ENCODE measurements around the gene RFTN1. TPM values are rescaled to one million over a fixed set of nuclear protein-coding genes. Genes with fewer than 3 reads are reported as not detected.
A peak's percentile ranks its signal among the peaks of the same experiment; 100 is the strongest.

RFTN1 gene
- total RNA-seq, 4 donors from 2014 or later, result 113 to 137 (median 122) TPM

DNA sequence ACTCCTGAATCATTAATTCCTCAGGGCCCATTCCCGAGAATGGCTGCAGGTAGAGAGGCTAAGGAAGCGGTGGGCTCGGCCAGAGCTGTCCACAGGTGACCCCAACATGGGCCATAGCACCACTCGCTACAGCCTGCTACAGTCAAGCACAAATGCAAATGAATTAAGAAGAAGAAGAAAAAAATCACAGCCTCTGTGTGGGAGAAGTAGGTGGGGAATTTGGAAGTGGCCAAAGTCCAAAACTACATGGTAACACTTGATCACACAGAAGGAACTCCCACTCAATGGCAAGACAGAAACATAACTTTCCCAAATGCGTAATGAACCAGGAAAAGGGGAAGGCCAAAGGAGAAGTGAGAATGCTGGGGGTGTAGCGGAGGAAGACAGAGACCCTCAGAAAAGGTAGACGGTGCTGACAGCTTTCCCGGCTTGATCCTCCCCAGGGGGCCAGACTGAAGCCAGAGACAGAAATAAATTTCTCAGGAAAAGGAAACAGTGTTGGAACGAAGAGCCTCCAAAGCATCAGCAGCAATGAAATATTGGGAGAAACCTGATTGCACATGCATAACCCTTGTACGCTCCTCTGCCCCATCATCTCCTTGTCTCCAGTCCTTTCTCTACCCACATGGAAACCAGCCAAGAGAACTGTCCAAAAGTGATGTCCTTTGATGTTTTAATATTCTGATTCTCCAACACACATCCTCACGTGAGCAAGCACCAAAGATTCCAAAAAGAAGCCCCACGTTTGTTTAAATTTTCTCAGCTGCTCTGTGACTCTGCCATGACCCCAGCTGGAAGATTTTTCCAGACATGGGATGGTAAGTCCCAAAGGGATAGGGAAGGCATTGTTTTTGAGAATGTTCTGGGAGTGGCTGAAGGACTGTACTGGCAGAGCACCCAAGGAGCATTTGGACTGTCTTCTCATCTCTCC lies 140.9 kb downstream of the RFTN1 start:
- Histone ChIP-seq H3K27me3 (no peaks in the 10 kb centered on the region), H3K27ac (peak overlapping the region; percentile 43 to 86 (median 74)), H3K4me3 (no peak overlapping the region), H3K36me3 (peaks cover under 1 to 31% (median 3%) of the 10 kb centered on the region in 3 donors), H3K9me3 (no peaks in the 10 kb centered on the region), H3K4me1 (peaks cover 0 to 70% (median 45%) of the 10 kb centered on the region in 4 donors)
- 39 to 50% methylated on average over 12 of the region's 12 CpGs for WGBS, 2 donors
- peak in 1 of 2 donors; percentile 43 for TF ChIP-seq EP300 (IDR thresholded peaks at IDR 0.05)
- TF ChIP-seq, protein P1, sequence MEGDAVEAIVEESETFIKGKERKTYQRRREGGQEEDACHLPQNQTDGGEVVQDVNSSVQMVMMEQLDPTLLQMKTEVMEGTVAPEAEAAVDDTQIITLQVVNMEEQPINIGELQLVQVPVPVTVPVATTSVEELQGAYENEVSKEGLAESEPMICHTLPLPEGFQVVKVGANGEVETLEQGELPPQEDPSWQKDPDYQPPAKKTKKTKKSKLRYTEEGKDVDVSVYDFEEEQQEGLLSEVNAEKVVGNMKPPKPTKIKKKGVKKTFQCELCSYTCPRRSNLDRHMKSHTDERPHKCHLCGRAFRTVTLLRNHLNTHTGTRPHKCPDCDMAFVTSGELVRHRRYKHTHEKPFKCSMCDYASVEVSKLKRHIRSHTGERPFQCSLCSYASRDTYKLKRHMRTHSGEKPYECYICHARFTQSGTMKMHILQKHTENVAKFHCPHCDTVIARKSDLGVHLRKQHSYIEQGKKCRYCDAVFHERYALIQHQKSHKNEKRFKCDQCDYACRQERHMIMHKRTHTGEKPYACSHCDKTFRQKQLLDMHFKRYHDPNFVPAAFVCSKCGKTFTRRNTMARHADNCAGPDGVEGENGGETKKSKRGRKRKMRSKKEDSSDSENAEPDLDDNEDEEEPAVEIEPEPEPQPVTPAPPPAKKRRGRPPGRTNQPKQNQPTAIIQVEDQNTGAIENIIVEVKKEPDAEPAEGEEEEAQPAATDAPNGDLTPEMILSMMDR (IDR thresholded peaks at IDR 0.05), result no peak
- no peak for DNase-seq (ENCODE audit: low spot score in 2 of 2)

DNA sequence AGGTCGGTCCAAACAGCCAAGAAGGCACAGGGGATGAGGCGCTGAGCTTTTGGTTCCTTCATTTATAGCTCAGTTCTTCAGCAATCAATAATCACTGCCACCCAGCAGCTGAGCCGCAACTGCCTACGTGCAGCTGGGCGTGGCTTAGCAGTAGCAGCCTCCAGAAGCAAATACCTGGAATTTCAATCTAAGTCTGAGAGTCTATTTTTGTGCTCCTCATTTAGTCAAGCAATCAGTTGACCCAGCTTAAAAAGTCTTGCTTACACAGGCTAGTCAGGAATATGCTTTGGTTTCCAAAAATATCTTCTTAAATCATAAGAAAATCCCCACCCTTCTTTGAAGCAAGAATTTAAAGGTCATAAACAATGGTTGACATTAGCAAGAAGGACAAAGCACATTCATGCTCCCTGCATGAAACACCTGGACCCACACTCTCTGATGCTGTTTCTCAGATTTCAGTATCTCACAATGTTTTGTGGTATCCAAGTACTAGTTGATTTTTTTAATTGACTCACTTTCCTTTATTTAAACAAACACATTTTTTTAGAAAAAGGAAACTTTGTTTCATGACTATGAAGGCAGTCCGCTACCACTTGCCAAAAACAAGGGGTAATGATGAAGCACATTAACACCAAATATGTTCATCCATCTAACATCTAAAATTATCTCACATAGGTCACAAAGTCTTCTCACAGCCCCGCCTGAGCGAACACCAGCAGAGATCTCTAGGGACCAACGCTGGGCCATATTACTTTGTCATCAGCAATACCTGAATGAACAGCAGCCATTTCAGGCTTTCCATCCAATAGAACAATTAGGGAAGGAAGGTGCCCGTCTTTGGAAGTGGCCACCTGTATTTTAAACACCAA lies 142.4 kb downstream of the RFTN1 start:
- Histone ChIP-seq H3K9me3 (no peaks in the 10 kb centered on the region), H3K4me3 (no peak overlapping the region), H3K27me3 (no peaks in the 10 kb centered on the region), H3K27ac (peak overlapping the region; percentile 42 to 86 (median 62)), H3K4me1 (peaks cover 0 to 65% (median 43%) of the 10 kb centered on the region in 4 donors), H3K36me3 (peaks cover 3 to 21% (median 3%) of the 10 kb centered on the region in 3 donors)
- WGBS, 2 donors, result 64 to 66% methylated on average over 10 of the region's 10 CpGs
- TF ChIP-seq POLR2A (IDR thresholded peaks at IDR 0.05), result no peak
- no peak for TF ChIP-seq EP300 (IDR thresholded peaks at IDR 0.05)
- DNase-seq (ENCODE audit: low spot score in 2 of 2), result no peak

DNA sequence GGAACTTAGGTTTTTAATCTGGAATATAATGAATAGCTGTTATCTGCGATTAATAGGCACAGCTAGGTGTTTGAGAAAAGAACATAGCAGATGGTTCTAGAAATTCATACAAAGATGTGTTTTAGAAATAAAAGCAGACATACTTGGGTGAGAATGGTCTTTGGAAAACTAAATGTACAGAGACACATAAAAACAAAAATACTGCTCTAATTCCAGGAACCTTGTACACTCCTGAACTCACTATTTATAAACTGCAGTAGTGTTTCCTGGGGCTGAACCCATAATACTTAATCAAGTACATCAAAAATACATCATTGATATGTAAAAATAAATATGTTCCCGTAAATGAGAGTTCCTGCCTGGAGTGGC lies 143.0 kb downstream of the RFTN1 start:
- WGBS, 2 donors, result 65 to 72% methylated on average over 2 of the region's 2 CpGs
- Histone ChIP-seq H3K4me3 (no peak overlapping the region), H3K27ac (peak overlapping the region; percentile 42 to 86 (median 62))

DNA sequence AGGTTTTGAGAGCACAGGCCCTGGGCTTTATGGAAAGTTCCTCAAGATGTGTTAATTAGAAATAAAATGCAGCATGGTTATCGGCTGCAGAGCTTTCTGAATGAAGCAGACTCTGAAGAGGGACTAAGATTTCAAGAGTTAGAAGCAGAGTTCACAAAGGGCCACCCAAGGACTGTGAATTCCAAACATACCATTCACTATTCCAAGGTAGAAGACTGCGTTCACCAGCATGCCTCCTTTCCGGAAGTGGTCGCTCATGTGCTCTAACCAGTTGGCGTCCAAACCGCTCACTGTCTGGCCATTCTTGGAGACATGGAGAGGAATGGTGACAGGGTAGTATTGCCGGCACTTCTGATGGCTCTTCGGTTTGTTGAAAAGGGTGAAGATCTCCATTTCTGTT lies 143.6 kb downstream of the RFTN1 start:
- WGBS, 2 donors, result 72% methylated on average over 8 of the region's 8 CpGs
- no peak for DNase-seq (ENCODE audit: low spot score in 2 of 2)
- no peaks in the 10 kb centered on the region for H3K27me3 ChIP-seq
- TF ChIP-seq POLR2A (IDR thresholded peaks at IDR 0.05) (no peak), EP300 (IDR thresholded peaks at IDR 0.05) (no peak)
- TF ChIP-seq, protein P1 (IDR thresholded peaks at IDR 0.05), result no peak
- peak overlapping the region; percentile 42 to 86 (median 62) for H3K27ac ChIP-seq
- no peaks in the 10 kb centered on the region for H3K9me3 ChIP-seq
- H3K4me3 ChIP-seq, result no peak overlapping the region
- peaks cover 3 to 14% (median 3%) of the 10 kb centered on the region in 3 donors for H3K36me3 ChIP-seq
- peaks cover 0 to 56% (median 42%) of the 10 kb centered on the region in 4 donors for H3K4me1 ChIP-seq

More for the DNA sequence above, 143.0 kb downstream of the RFTN1 start:
- TF ChIP-seq, protein P1 (IDR thresholded peaks at IDR 0.05), result no peak
- TF ChIP-seq POLR2A (IDR thresholded peaks at IDR 0.05) (no peak), EP300 (IDR thresholded peaks at IDR 0.05) (no peak)
- H3K9me3 ChIP-seq, result no peaks in the 10 kb centered on the region
- no peak for DNase-seq (ENCODE audit: low spot score in 2 of 2)
- H3K36me3 ChIP-seq, result peaks cover 3 to 14% (median 3%) of the 10 kb centered on the region in 3 donors
- H3K27me3 ChIP-seq, result no peaks in the 10 kb centered on the region
- H3K4me1 ChIP-seq, result peaks cover 0 to 62% (median 43%) of the 10 kb centered on the region in 4 donors

DNA sequence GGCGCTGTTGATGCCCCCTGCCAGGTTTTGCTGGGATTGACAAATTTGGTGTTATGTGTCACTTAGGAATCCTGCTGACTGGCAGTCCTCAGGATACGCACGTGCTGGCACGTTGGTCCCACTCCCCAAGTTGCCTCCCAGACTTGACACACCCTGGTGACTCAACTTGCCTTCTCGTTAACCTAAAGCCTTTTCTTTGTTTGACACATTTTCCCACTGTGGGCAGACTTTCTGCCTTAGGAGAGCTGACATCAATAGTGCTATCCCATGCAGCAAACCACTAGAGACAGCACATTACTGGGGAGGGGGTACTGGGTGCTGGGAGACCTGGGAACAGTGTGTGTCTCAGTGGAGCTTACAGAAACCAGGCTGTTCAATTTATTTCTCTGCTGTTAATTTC lies 144.2 kb downstream of the RFTN1 start:
- Histone ChIP-seq H3K9me3 (no peaks in the 10 kb centered on the region), H3K4me3 (no peak overlapping the region), H3K36me3 (peaks cover 3 to 14% (median 3%) of the 10 kb centered on the region in 3 donors), H3K27me3 (no peaks in the 10 kb centered on the region), H3K27ac (peak overlapping the region in 3 of 4 donors; percentile 43 to 86 (median 80)), H3K4me1 (peaks cover 0 to 50% (median 36%) of the 10 kb centered on the region in 4 donors)
- 71% methylated on average over 5 of the region's 5 CpGs for WGBS, 2 donors
- no peak for DNase-seq (ENCODE audit: low spot score in 2 of 2)
- TF ChIP-seq POLR2A (IDR thresholded peaks at IDR 0.05), result no peak
- TF ChIP-seq, protein P1 (IDR thresholded peaks at IDR 0.05), result no peak
- no peak for TF ChIP-seq EP300 (IDR thresholded peaks at IDR 0.05)

All from tibial nerve (tissue), 4 donors.